Stimulated activated memory B cell treated with anti-CD40 and anti-IgM and Interleukin-4, amounts not matched to agents 10 μg/mL and 1 μg/mL and 100 μg/mL, for 72 hours (primary cell): ENCODE results near the gene ESAM.

ENCODE experiments used
- ATAC-seq: fragments of 150-1000 bp; cut with Tn5 transposase; 2 replicates; pipeline ENCODE4 v1.10.0; 2021
- H3K27ac Mint-ChIP-seq: one replicate; pipeline ENCODE4 v1.8.0; 2022; ENCODE audit warnings: mild to moderate bottlenecking, mixed read lengths
- H3K27me3 Mint-ChIP-seq: one replicate; pipeline ENCODE4 v1.8.0; 2022; ENCODE audit warnings: mixed read lengths
- H3K36me3 Mint-ChIP-seq: one replicate; pipeline ENCODE4 v1.8.0; 2022; ENCODE audit warnings: mixed read lengths
- H3K4me1 Mint-ChIP-seq: one replicate; pipeline ENCODE4 v1.8.0; 2022; ENCODE audit warnings: mixed read lengths
- H3K4me3 Mint-ChIP-seq: one replicate; pipeline ENCODE4 v1.8.0; 2022; ENCODE audit warnings: mild to moderate bottlenecking, moderate library complexity, mixed read lengths
- H3K9me3 Mint-ChIP-seq: one replicate; pipeline ENCODE4 v1.8.0; 2022; ENCODE audit warnings: mixed read lengths

The ESAM gene

DNA sequence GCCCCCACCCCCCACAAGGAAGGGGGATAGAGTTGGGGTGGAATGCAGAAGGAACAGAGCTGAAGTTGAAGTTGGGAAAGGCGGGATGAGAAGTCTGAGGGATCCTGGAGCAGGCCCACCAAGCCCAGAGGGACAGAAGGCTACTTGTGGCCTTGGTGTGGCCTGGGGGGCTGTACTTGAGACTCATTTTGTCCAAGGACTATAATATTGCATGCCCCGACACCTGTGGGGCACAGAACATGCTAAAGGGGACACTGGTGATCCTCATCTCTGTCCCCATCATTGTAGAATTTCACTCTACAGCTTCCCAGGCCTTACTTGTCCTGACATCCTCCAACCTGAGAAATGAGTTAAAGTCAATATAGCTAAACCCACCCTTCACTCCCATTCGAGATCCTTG is 1.3 kb downstream of the ESAM start:
- Mint-ChIP-seq H3K4me1 (peaks cover 52% of the 10 kb centered on the region), H3K9me3 (no peaks in the 10 kb centered on the region), H3K27ac (no peak overlapping the region), H3K27me3 (peaks cover 61% of the 10 kb centered on the region), H3K4me3 (peak overlapping the region; percentile 59), H3K36me3 (no peaks in the 10 kb centered on the region)
- ATAC-seq, result no peak

DNA sequence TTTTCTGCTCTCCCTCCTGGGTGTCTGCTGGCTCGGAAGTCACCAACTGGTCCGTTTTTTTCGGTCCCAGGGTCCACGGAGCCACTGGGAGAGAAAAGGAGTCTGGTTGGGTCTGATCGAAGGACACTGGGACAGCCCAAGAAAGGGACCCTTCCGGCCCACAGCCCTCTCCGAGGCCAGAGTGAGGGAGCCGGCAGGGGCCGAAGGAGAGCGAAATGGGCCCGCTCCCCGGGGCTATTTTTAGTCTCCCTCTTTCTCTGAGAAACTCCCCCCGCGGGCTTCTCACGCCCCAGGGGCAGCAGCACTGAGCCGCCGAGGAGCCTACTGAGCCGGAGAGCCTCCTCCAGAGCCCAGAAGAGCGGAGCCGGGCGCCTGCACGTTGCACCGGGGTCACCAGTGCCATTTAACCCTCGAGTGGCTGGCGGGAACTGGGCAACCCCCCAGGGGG is 1.9 kb downstream of the ESAM start:
- ATAC-seq, result no peak
- H3K36me3 Mint-ChIP-seq, result no peaks in the 10 kb centered on the region
- H3K4me3 Mint-ChIP-seq, result peak overlapping the region; percentile 59
- H3K4me1 Mint-ChIP-seq, result peaks cover 52% of the 10 kb centered on the region
- H3K9me3 Mint-ChIP-seq, result no peaks in the 10 kb centered on the region
- peak overlapping the region; percentile 53 for H3K27ac Mint-ChIP-seq
- H3K27me3 Mint-ChIP-seq, result peaks cover 62% of the 10 kb centered on the region

DNA sequence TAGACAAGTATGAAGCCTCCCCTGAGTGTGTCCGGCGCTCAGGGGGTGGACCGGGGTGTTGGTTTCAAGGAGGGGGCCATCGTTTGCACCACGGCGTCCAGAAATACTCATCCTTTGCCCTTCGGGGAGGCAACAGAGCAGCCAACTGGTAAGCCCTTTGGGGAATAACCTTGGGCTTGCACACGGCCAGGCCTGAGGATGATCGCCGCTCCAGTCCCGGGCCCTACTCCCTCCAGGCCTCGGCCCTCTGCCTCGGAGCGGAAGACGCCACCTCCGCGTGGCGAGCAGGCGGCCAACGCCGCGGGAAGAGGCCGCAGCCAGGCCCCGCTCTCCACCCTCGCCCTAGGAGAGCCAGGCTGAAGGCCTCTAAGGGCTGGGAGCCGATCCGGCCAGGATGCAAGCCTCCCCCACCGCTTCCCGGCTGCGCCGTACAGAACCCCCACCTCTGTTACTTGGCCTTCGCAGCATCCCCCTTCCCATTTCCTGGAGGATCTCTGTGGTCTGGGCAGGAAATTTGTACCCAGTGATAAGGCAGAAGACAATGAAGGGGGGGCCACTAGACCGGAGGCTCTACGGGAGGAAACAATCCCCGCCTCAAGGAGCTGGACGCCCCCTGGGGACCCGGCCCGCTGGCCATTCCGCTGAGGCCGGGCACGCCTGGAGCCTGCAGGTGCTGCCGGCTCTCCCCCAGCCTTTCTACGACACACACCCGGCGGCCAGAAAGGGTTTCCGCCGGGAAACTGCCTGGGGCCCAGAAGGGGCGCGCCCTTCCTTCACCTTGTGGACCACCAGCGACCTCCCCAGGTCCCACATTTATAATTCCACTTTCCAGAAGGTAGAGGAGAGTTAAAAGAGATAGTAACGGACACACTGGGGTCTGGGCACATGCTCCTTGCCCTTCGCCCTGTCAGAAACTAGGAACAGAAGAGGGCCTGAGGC is 2.6 kb downstream of the ESAM start:
- Mint-ChIP-seq H3K4me1 (peaks cover 52% of the 10 kb centered on the region), H3K27me3 (peaks cover 62% of the 10 kb centered on the region), H3K4me3 (peak overlapping the region; percentile 59), H3K36me3 (no peaks in the 10 kb centered on the region), H3K9me3 (no peaks in the 10 kb centered on the region), H3K27ac (peak overlapping the region; percentile 53)
- ATAC-seq, result no peak

DNA sequence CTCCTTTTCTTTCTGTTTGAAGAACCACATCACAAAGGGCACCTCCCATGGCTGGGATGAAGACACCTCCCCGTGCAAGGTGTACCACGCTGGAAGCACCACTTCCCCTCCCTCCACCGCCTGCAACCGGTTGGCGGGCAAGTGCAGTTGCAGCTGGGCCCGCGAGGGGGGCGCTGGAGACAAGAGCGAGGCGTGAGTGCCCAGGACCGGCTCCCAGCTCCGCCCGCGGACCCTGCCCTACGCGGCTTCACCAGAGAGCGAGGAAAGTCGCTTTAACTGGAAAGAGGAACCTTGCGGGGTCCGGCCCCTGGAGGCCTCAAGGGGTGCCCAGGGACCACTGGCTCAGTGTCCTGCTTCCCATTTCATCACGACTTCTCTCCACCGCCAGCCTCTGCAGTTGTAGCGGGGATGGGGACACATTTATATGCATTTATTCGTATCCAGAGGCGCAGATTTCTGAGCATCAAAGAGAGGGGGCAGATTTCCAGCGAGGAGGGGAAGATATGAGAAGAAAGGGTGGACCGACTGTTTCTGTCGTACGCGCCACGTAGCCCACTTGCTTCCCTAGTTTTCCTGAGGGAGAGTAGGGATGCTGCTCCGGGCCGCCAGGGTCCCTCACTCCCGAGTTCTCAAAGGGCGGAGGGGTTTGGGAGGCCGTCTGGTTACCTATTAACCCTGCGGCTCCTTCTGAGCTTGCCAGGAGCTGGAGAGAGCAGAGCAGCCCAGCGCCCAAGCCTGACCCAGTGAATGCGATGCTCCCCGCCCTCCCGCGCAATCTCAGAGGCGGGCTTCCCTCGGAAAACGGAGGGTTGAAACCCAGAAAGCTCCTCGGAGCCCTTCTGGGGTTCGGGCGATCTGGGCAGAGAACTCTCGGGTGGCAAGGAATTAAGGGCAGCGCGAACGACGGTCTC is 3.5 kb downstream of the ESAM start:
- Mint-ChIP-seq H3K9me3 (no peaks in the 10 kb centered on the region), H3K36me3 (no peaks in the 10 kb centered on the region), H3K4me1 (peaks cover 50% of the 10 kb centered on the region), H3K4me3 (peak overlapping the region; percentile 72), H3K27me3 (peaks cover 62% of the 10 kb centered on the region), H3K27ac (peak overlapping the region; percentile 19)
- ATAC-seq, result peak; percentile 76

DNA sequence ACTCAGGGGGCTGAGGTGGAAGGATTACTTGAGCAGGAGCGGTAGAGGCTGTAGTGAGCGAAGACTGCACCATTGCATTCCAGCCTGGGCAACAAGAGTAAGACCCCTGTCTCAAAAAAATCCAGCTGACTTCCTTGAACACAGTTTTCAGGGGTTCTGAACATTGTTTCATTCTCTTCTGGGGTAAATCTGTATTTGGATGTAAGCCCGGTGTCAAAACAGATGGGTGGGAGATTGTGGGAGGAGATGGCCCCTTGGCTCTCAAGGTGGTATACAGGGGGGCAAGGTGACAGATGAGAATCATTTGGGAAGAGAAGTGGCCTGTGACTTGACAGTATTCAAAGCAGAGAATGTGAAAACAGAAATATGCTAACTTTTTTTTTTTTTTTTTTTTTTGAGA is 4.8 kb downstream of the ESAM start:
- Mint-ChIP-seq H3K4me1 (peaks cover 41% of the 10 kb centered on the region), H3K9me3 (no peaks in the 10 kb centered on the region), H3K4me3 (no peak overlapping the region), H3K27me3 (peaks cover 62% of the 10 kb centered on the region), H3K36me3 (no peaks in the 10 kb centered on the region), H3K27ac (no peak overlapping the region)
- ATAC-seq, result no peak

DNA sequence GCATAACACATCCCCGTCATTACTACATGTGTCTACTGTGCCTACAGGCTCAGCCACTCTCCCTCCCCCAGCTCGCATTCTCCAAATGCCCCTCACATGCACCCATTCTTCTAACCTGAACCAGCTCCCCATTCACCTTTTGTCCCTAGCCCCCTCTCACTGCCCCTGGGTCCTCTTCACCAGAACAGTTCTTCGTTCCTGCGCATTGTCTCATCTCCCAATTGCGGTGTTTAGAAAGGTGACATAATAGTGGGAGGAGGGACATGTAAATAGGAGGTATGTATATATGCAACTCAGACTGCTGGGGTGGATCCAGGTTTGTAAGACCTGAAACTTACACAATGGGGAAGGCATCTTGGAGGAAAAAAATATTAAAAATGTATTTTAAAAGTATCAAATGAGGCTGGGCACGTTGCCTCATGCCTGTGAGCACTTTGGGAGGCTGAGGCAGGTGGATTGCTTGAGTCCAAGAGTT is 5.3 kb downstream of the ESAM start:
- Mint-ChIP-seq H3K27ac (no peak overlapping the region), H3K36me3 (no peaks in the 10 kb centered on the region), H3K27me3 (peaks cover 61% of the 10 kb centered on the region), H3K9me3 (no peaks in the 10 kb centered on the region), H3K4me3 (no peak overlapping the region), H3K4me1 (peaks cover 39% of the 10 kb centered on the region)
- no peak for ATAC-seq

DNA sequence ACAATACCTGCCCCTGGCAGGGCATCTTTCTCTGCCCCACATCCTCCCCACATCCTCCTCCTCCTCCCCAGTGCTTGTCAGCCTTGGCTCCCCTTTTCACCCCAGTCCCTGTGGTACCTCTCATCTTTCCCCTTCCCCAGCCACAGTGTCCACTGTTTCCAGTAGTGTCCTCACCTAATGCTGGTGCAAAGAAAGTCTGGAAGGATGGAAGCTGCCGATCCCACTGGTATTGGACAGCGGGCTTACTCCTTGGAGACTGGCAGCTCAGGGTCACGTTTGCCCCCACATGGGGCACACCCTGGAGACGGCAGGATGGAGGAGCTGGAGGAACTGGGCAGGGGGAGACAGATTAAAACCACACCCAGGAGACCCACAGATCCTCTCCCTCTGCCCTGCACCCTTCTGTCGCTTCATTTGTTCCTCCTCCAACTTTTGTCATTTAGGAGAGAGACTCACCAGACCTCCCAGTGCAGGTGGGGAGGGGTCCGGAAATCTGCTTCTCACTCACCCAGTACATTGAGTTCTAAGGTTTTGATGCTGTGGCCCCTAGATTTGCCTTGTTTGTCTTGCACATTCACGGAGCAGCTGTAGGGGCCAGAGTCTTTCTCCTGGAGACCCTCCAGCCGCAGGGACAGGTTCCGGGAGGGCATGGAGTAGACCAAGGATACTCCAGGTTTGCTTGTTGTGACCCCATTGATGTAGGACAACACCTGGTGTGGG is 5.9 kb downstream of the ESAM start:
- ATAC-seq, result no peak
- Mint-ChIP-seq H3K27ac (no peak overlapping the region), H3K27me3 (peaks cover 55% of the 10 kb centered on the region), H3K4me3 (no peak overlapping the region), H3K9me3 (no peaks in the 10 kb centered on the region), H3K4me1 (peaks cover 33% of the 10 kb centered on the region), H3K36me3 (no peaks in the 10 kb centered on the region)

DNA sequence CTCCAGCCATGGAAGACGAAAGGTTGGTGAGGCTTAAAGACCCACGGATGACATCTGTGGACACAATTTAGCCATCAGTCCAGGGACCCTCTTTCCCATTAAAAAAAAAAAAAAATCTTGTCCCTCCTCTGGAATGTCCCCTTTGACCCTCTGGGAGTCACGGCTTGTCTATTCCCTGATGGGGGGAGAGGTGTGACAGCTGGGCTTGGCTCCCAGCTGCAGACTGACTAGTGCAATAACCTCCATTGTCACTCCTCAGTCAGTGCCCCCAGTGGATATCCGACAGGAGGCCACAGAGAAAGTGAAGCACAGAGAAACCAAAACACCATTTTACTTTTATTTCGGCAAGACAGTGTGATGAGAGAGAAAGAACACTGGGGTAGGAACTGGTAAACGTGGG is 7.4 kb downstream of the ESAM start:
- no peak overlapping the region for H3K4me3 Mint-ChIP-seq
- H3K27me3 Mint-ChIP-seq, result peaks cover 40% of the 10 kb centered on the region
- no peak for ATAC-seq
- H3K27ac Mint-ChIP-seq, result no peak overlapping the region
- H3K36me3 Mint-ChIP-seq, result no peaks in the 10 kb centered on the region
- no peaks in the 10 kb centered on the region for H3K9me3 Mint-ChIP-seq
- H3K4me1 Mint-ChIP-seq, result peaks cover 29% of the 10 kb centered on the region

DNA sequence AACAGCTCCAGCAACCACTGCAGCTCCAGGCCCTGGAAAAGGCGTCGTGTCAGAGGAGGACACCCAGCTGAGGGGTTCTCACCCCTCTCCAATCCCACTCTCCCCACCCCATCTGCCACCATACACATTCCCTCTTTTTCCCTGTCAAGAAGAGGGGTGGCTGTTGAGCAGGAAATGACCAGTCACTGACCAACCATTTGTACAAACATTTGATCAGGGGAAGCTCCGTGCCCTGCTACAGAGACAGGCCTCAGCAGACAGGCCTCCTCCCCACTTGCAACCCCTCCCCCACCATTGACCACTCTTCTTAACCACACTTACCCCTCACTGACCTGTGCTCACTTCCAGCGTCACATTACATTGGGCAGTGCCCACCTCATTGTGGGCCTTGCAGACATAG is 7.8 kb downstream of the ESAM start:
- ATAC-seq, result no peak
- Mint-ChIP-seq H3K9me3 (no peaks in the 10 kb centered on the region), H3K4me3 (no peak overlapping the region), H3K36me3 (no peaks in the 10 kb centered on the region), H3K27me3 (peaks cover 36% of the 10 kb centered on the region), H3K27ac (no peak overlapping the region), H3K4me1 (peaks cover 29% of the 10 kb centered on the region)

DNA sequence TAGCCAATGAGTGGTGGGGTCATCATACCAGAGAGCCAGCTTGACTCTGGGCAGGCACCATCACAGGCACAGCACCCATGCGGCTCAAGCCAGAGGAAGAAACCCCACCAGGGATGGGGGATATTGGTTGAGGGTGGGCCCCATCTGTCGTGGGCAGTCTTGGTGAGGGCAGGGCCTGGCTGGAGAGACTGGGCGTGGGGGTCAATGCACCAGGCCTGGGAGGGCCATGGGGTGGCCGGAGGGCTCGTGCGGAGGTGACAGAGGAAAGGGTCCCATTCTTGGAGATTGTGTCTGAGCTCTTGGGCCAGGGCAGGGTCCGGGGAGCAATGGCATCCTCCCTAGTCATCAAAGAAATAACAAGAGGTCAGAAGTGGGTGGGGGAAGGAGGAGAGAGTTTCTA is 8.5 kb downstream of the ESAM start:
- no peak for ATAC-seq
- peaks cover 29% of the 10 kb centered on the region for H3K27me3 Mint-ChIP-seq
- peaks cover 29% of the 10 kb centered on the region for H3K4me1 Mint-ChIP-seq
- no peak overlapping the region for H3K4me3 Mint-ChIP-seq
- no peak overlapping the region for H3K27ac Mint-ChIP-seq
- no peaks in the 10 kb centered on the region for H3K36me3 Mint-ChIP-seq
- no peaks in the 10 kb centered on the region for H3K9me3 Mint-ChIP-seq

DNA sequence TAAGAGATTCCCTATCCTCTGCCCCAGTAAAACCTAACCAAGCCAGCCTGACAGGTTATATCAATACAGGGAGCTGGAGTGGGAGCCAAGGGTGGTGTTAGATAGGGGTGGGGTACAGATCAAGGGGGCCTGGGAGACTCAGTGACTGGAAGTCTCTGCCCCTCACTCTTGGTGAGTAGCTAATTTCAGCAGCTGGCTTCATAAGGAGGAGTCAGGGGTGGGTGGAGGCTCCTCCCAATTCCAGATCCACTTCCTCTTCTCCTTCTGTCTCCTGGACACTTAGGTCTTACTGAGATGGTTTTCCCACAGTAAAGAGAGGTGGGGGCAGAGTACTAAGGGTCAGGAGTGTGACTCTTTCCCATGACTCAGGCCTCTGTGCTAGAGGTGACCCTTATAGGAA is 8.9 kb downstream of the ESAM start:
- Mint-ChIP-seq H3K4me3 (no peak overlapping the region), H3K27ac (no peak overlapping the region), H3K27me3 (peaks cover 25% of the 10 kb centered on the region), H3K9me3 (no peaks in the 10 kb centered on the region), H3K4me1 (peaks cover 29% of the 10 kb centered on the region), H3K36me3 (no peaks in the 10 kb centered on the region)
- no peak for ATAC-seq

DNA sequence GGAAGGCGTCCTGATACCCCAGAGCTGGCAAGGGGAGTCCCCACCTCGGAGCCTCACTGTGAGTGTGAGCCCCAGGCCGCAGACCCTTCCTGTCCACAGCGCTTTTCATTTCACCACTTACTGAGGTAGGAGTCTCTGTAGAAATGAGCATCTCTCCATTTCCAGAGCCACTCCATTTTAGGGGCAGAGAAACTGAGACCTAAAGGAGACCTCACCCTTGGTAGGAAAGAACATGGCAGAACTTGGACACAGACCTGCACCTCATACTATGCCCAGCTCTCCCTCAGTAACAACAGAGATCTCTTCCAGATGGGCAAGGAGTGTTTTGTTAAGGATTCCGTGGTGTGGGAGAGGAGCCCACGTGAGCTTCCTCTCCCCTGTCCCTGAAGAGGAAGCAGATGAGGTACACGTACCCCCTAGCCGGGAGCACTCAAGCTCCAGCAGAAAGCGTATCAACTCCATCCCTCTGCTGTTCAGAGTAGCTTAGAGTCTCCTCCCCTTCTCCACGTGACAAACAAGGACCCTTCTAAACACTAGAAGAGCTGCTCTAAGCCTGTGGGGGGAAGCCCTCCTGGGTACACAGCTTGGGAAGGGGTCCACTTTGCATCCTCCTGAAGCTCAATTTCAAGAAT is 9.5 kb downstream of the ESAM start:
- H3K27ac Mint-ChIP-seq, result no peak overlapping the region
- peaks cover 19% of the 10 kb centered on the region for H3K27me3 Mint-ChIP-seq
- H3K4me3 Mint-ChIP-seq, result no peak overlapping the region
- no peaks in the 10 kb centered on the region for H3K36me3 Mint-ChIP-seq
- H3K4me1 Mint-ChIP-seq, result peaks cover 27% of the 10 kb centered on the region
- H3K9me3 Mint-ChIP-seq, result no peaks in the 10 kb centered on the region
- no peak for ATAC-seq

DNA sequence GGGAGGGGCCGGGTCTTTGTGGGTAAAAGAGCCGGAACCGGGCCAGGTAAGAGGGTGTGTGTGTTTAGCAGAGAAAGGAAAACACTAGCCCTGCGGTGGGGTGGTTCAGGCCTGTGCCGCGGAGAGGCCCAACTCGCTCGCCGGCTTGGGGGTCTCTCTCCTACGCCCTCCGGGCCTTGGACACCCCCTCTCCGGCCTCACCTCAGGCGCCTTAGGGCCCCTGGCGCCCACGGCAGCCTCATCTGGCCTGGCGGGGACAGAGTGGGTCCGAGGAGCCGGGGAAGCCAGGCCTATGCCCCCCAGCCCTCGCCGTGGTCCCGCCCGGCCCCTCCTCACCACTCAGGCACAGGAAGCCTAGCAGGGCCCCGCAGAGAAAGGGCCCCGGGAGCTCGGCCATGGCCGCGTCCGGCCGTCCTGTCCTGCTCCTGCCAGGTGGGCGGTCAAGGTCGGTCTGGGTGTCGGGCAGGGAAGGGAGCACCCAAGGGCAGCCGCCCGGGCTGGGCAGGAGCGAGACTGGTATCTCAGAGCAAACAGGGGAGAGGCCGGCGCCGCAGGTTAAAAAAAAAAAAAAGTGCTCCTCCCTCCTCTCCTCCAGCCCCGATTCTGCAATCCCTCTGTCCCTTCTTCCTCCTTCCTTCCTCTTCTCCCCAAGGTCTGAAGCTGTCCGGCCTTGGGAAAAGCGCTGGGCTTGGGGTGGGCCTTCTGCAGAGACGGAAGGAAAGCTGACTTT is 10.2 kb downstream of the ESAM start, which contains the start of gene VSIG2:
Gene VSIG2 (minus strand): TSS at position 515 of the 730 bp plus-strand sequence. CDS start 118 bp downstream, at position 397.
- Mint-ChIP-seq H3K9me3 (no peaks in the 10 kb centered on the region), H3K4me3 (no peak within 1 kb of the TSS), H3K27ac (no peak within 1 kb of the TSS), H3K27me3 (peaks cover 12% of the 10 kb centered on the region), H3K36me3 (no peaks in the 10 kb centered on the region), H3K4me1 (peaks cover 27% of the 10 kb centered on the region)
- ATAC-seq, result no peak

DNA sequence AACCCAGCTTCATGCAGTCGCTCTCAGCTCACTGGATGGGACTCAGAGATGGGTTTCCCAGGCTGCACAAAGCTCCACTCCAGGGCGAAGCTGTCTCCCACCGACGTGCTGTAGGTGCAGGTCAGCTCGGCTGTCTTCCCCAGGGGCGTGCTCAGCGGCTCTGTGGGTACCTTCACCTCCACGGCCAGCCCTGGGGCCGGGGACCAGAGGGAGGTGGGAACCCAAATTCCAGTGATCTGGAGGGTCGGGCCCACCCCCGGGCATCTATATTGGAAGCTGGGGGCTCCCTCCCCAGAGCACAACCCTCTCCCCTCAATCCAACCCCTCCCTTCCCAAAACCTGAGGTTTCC is 10.7 kb downstream of the ESAM start:
- Mint-ChIP-seq H3K36me3 (no peaks in the 10 kb centered on the region), H3K27me3 (peaks cover 7% of the 10 kb centered on the region), H3K9me3 (no peaks in the 10 kb centered on the region), H3K4me3 (no peak overlapping the region), H3K27ac (no peak overlapping the region), H3K4me1 (peaks cover 32% of the 10 kb centered on the region)
- no peak for ATAC-seq
